ENCODE measurements around the gene MCF2L2.

Gene MCF2L2

DNA sequence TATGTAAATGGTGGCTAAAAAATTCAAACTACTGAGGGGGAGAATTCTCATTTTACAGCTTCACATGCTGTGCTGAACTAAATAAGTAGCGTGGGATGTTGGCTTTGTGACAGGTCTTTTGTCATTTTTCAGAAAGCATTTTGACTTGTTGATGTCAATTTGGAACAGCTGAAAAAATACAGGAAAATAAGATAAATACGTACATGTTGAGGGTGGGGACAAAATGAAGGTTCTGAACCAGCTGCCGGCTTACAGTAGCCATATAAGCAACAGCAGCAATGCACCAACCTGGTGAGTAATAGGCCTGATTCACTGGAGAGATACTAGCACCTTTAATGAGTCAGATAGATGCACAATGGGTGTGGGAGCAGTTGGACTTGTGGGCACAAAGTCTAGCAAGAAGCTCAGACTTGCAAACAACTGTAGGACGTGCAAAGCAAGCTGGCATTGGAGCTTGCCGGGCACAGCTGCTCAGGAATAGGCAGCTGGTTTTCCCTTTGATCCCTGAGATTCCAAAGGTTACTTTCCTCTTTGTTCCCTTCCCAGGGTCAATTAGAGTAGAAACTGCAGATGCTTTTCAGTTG lies 162.5 kb downstream of the MCF2L2 start:
- DNase-seq (ENCODE audit: low read depth), result no peak

DNA sequence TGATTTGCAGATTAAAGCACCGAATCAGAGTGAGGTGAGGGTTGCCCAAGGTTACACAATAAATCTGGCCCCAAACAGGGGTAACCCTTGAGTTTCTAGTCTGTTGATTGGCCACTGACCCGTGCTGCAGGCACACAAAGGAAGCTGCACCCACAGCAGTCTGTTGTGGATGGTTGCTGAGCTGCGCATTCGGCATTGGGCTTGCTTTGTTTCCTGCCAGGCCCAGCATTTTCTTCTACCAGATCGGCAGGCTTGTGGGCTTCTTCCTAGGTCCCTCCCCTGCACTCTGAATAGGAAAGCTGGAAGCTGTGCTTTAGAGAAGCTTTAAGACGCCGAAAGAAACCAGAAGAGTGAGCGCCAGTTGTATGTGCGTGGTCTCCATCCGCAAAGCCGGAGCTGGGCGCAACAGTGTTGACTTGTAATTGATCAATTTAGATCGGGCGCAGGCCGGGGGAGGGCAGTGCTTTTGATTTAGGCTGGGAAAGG lies 163.2 kb downstream of the MCF2L2 start:
- no peak for DNase-seq (ENCODE audit: low read depth)

DNA sequence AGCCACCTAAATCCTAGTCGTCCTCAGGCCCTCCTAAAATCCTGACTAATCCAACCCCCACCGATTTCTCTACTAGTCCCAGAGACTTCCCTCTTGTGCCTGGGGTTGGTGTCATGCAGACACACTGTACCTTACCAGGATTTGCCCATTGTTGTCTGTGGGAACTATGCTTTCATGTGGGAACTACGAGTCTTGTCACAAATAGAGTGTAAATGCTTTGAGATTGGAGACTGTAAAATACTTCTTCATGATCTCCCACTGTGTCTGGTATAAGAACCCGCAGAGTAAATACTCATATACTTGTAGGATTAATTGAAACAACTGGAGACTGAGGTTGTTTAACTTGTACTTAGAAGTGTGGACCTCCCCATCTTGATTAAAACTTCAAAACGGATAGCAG lies 164.2 kb downstream of the MCF2L2 start:
- DNase-seq (ENCODE audit: low read depth), result no peak

DNA sequence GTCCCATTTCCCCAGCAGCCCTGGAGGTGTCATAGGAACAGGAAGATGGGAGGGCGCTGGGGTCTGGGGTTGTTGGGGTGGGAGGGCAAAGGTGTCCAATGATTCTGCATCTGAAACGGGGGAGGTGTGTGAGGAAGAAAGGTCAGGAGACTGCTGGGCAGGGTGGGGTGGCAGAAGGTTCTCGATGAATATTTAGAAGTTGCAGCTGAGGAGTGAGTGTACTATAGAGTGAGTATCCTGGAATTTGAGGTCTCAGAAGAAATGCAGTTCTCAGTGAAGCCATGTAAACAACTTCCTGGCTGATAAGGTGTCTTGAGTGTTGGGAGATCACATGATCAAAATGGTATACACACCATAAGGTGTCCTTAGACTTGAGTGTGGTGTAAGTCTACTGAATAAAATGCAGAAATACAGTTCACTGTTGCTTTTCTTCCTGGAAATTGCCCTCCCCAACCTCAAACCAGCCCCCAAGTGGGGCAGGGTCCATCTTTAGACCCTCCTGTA lies 165.5 kb downstream of the MCF2L2 start:
- DNase-seq (ENCODE audit: low read depth), result no peak

DNA sequence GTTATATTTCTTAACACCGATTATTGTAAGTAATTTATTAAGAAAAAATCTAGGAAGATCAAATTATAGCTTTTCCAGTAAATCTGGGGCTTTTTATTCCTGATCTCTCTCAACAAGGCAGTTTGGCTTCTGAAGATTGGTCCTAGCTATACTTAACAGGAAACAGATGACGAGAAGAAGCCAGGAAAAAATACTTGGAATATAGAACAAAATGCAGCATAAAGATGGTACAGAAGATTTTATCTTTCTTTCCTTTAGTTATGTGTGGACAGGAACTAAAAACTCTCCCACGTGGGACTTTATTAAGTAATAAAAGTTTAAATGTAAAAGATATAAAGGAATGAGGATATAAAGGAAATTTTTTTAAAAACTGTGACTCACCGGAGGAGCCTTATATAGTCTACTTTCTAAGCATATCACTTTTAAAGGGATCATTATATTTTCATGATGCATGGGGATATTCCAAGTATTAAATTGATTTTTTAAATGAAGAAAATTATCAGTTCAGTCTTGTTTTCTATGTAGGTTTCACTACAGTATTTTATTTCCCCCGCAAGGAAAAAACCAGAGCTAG lies 167.2 kb downstream of the MCF2L2 start:
- DNase-seq (ENCODE audit: low read depth), result no peak

DNA sequence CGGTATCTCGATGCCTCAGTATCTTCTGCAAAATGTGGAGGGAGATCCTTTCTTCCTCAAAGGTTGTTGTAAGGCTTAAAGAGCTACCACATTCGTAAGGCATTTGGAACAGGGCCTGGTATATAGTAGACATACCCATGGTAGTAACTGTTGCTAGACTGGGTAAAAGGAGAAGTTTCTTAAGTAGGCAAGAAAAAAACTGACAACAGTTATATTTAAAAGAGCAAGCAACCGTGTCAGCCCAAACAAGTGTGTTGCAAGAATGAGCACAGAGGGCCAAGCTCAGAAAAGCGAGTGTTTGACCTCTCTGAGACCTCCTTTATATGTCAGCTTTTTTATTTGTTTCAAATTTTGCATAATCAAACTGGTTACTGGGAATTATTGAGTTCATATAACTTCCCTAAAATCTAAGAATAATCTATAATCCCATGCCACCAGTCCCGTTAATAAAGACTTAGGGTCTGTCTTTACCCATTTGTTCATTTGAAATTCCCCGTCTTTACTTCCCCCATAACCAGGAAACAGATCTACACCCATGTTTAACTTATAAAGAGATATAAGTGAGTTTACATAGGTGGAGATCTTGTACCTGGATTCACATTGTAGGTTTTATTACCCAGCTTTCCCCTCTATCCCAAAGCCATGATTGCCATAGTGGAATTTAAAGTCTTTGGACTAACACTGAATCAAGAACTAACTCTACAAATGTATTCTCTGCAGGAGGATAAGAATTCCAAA lies 168.1 kb downstream of the MCF2L2 start:
- DNase-seq (ENCODE audit: low read depth), result no peak

DNA sequence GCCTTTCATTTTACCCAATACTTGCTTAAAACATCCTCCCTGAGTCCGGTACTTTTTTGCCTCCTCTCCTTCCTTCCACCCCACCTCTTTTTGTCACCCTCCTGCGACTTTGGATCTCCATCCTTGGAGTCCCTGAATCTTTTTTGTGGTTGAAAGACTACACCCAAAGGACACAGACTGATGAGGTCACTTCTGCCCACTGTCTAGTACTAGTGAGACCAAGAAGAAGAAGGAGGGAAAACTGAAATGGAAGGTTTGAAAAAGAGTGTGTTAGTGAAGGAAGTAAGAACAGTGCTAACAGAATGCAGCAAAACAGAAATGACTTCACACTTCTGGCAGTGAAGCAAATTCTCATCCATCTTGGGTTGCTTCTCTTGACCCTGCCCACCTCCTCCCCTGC lies 168.8 kb downstream of the MCF2L2 start:
- no peak for DNase-seq (ENCODE audit: low read depth)

DNA sequence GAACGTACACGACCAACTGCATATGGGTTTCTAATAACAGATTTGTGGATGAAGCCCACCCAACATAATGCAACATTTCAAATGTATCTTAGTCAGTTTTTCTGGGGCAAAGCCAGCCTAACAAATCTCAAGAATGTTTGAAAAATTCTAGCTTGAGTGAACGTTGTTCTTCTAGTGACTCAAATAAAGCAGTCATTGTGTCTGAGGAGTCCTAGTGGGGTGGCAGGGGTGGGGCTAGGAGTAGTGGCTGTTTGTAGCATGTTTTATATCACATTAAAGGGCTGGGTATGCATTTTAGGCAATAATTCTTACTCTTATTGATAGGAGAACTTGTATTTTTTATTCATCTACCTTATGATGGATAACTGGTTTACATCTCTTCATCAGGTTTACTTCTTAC lies 169.3 kb downstream of the MCF2L2 start:
- no peak for DNase-seq (ENCODE audit: low read depth)

DNA sequence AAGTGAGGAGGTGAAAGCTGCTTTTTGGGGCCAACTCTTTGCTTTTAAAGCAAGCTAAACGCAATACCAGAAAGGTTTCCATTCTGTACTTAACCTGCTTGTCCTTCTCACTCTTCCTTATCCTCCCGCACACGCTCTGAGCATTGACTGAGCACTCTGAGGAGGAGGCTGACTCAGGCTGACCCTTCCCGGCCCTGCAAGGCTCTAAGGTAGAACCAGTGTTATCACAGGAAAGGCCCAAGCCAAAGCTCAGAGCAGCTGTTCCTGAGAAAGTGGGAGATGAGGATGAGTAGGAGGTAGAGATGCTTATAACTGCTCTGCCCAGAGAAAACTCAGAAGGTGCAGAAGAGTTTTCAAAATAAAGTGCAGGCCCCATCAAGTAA lies 173.1 kb downstream of the MCF2L2 start:
- no peak for DNase-seq (ENCODE audit: low read depth)

DNA sequence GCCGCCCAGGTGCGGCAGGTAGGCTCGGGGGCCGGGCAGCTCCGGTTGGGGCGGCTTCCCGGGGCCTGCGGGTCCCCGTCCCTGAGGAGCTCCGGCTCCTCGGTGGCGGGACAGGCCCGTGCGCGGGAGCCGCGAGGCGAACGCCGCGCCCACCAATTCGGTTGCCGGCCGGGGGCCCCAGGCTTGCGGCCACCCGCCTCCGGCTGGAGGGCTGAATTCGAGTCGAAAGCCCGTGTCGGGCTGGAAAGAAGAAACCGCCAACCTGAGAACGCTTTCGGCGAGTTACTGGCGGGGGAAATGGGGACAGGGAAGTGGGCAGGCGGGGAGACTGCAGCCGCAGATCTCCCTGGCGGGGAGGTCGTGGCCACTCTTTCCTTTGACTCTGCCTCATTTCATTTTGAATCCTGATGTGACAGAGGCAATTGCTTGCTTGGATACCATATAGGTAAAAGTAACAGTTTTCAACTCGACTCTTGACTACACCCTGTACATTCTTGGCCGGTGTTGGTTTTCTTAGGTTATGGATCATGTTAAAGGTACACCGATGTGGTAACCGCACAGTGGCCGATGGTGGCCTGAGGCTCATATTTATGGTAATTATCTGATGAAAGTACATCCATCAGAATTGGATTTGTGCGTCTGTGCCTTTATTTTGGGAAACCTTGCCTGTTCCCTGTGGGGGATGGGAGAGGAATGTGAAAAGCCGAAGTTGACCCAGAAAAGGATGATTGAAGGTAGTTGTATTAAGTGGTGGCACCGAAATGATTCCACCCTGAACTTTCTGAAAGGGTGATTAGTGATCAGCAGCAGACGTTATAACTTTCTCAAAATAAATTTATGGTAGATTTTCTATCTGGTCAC lies 173.7 kb downstream of the MCF2L2 start:
- DNase-seq (ENCODE audit: low read depth), result no peak

DNA sequence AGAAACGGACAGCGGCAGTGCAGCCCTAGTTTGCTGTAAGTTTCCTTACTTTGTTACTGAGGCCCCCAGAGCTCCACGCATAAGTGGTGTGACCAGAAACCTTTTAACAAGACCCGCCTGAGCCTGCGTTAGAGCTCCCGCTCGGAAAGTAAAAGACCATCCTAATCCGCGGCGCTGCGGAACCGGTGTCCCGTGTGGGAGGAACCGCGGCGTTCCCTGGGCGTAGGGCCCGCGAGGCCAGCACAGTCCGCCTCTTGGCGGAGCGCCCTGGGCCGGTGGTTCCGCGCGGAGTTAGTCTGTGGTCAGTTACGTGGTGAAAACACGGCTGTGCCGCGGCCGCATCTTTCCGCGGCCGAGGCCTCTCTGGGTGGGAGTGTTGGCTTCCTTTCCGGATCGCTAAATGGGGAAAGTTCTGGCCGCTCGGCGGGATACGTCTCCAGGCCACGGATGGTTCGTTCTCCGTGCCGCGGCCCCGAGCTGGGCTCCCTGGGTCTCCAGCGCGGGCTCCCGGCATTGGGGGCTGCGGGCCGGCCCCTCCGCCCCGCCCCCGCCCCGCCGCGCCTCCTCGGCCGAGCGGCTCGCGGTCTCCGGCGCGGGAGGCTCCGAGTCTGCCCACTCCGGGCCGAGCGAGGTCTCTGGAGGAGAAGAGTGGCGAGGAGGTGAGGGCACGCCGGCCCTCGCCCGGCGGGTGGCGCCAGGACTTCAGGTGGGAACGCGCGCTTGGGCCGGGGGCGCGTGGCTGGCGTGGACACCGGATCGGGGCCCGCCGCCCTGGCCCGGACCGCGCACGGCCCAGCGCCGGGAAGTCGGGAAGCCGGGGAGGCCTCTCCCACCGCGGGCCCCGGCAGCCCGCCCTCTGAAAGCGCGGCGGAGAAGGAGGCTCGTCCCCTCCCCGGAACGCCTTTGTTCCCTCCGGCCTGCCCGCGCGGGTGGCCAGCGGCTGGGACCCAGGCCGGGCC lies 174.6 kb downstream of the MCF2L2 start:
- no peak for DNase-seq (ENCODE audit: low read depth)

DNA sequence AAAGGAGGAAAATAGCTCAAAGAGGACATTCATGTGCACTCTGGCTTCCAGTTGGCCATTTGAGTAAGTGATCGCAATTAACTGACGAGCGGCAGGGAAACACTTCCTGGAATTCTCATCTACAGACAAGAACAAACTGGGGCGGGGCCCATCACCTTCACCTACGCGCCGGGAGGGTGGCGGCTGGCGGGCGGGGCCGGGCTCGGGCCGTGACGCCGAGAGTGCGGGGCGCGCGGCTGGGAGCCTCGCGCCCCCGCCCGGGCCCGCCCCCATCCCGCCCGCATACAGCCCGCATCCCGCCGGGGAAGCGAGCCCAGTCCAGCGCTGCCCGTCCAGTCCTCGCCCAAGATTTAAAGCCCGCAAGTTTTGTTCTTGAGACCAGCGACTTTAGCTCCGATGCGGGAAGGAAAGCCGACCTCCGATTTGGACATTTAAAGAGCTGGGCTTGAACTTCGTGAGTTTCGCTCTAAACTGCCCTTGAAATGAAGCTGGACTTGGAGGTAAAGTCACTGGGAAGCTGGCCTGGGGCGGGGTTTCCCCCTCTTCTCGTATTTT lies 175.4 kb downstream of the MCF2L2 start, which contains the start of gene B3GNT5:
Gene B3GNT5, plus strand, starts transcription at position 281 of the 555 bp plus-strand sequence. CDS start 16,546 bp downstream, outside the sequence.
- no peak for DNase-seq (ENCODE audit: low read depth)

DNA sequence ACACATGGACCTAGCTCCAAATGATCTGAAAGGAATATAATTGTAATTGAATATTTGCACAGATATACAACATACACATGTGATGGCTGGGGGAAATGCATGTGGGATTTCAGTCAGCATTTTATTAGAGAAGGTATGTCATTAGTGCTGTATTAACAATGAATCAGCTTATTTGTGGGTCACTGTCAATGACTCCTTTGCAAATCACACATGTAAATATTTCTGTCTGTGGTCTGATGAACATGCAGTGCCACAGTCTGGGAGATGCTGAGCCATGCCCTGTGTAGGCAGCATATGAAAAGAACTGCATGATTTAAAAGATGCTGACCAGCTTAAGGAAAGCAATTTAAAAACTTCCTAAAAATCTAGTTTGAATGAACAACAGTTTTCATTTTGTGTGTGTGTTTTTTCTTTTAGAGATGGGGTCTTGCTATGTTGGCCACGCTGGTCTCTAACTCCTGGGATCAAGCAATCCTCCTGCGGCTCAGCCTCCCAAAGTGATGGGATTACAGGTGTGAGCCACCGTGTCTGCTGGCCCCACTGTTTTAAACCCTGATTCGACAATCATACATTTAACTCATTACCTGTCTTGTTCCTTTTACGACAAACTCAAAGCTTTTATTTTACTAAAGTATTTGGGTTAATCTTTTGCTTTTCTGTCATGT lies 176.2 kb downstream of the MCF2L2 start:
- DNase-seq (ENCODE audit: low read depth), result no peak

DNA sequence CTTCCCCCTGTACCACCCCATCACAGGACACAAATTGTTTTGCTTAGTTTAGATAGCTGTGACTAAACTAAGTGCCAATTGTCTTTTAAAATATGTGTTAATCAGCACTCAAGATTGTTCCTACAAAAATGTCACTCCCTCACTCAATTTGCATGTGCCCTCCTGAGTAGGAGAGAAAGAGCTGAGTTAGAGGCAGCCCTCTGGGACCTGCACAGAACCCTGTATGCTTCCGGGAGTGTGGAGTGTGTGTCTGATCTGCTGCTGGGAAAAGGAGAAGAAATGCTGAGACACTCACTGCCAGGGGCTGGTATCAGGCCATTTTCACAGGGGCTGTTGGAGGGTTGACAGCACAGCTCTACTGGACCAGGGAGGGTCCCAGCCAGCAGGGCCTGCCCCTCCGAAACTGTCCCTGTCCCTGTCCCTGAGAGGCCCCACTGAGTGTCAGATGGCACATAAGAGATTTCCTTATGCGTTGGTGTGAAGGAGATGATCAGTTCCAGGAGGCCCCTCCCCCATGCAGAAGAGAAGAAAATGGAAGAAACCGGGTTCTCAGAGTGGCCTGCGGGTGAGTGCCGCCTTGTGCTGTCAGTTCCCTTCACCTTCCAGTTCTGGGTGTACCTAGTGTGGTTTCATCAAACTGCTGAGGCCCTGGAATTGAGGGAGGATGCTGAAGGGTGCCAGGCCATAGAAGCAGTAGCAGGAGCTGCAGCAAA lies 179.3 kb downstream of the MCF2L2 start:
- no peak for DNase-seq (ENCODE audit: low read depth)

DNA sequence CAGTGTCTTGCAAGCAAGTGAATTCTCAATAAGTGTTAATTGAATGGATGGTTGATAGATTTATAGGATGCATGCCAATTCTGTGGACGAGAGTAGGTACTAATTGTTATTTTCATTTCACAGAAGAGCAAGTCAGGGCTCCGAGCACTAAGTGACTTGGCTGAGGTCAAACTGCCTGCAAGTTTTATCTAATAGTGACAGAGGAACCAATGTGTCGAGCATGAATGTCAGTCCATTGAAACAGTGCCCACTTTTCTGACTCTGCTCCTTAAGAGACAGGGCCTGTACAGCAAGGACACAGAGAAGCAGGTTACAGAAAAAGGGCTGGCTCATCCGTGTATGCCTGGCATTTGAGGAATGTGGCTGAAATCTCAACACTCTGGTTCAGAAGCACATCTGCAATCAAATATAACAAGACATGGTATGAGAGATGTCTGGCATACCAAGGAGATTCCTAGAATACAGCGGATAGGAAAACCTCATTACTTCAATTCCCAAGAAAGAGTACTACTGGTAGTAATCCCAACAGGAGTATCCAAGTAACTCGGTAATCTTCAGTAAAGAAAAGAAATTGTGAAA lies 181.3 kb downstream of the MCF2L2 start:
- DNase-seq (ENCODE audit: low read depth), result no peak

DNA sequence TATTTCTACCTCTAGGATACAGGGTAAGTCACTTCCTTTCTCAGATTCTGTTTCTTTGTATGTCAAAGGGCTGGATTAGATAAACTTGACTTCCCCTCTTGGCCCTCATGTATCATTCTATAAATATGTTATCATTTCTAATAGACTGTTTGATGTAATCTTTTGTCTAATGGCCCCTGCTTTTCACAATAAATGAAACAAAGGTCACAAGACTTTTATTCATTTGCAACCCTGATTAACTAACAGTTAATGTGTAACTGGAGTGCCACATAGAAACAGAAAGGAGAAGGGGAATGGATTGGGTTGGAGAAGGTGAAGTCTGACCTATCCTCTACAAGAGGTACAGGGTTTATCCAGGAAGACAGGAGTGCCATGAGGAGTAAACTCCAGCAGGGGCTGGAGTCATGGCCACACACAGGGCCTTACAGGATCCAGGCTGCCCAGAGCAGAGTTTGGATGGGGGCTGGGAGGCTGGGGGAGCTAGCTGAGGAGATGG lies 183.4 kb downstream of the MCF2L2 start:
- DNase-seq (ENCODE audit: low read depth), result no peak

DNA sequence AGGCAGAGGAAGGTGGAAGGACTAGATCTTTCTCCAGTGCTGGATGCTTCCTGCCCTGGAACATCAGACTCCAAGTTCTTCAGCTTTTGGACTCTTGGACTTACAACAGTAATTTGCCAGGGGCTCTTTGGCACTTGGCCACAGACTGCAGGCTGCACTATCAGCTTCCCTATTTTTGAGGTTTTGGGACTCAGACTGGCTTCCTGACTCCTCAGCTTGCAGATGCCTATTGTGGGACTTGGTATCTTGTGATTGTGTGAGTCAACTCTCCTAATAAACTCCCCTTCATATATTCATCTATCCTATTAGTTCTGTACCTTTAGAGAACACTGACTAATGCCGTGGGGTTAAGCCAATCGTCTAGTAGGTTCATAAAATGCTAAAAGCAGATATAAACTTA lies 184.2 kb downstream of the MCF2L2 start:
- DNase-seq (ENCODE audit: low read depth), result no peak

DNA sequence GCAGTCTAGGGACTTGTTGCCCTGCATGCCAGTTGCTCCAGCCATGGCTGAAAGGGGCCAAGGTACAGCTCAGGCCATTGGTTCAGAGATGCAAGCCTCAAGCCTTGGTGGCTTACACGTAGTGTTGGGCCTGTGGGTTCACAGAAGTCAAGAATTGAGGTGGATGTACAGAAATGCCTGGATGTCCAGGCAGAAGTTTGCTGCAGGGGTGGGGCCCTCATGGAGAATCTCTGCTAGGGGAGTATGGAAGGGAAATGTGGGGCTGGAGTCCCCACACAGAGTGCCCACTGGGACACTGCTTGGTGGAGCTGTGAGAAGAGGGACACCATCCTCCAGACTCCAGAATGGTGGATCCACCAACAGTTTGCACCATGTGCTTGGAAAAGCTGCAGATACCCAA lies 186.0 kb downstream of the MCF2L2 start:
- DNase-seq (ENCODE audit: low read depth), result no peak

DNA sequence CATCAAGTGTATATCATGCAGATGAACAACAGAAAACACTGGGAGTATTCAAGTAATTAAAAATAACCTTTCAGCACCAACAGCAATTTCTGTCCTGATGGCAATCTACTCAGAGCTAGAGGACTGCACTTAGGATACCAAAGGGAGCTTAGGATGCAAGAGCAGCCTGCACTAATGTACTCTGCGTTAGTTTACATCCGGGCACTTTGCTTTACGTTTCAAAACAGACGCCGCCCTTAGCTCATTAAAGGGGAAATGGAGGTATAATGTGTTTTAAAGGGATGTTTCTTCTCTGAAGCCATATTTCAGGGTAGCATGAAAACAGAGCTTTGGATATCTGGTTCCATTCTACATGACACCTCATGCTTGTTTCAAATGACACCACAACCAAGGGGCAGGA lies 189.4 kb downstream of the MCF2L2 start:
- DNase-seq (ENCODE audit: low read depth), result no peak

Data from stimulated activated CD8-positive, alpha-beta memory T cell treated with anti-CD3 and anti-CD28 coated beads, Interleukin-7, amount 100 ng/mL, for 24 hours (primary cell).